GM18526 (cell line): ENCODE results near the gene SLC7A4.

Experiments
- POLR2A ChIP-seq: IDR thresholded peaks from 3 replicates; pipeline ENCODE4 v1.6.1; 2011; ENCODE audit not compliant: insufficient read length; ENCODE audit errors: extremely low read depth

SLC7A4 gene

DNA sequence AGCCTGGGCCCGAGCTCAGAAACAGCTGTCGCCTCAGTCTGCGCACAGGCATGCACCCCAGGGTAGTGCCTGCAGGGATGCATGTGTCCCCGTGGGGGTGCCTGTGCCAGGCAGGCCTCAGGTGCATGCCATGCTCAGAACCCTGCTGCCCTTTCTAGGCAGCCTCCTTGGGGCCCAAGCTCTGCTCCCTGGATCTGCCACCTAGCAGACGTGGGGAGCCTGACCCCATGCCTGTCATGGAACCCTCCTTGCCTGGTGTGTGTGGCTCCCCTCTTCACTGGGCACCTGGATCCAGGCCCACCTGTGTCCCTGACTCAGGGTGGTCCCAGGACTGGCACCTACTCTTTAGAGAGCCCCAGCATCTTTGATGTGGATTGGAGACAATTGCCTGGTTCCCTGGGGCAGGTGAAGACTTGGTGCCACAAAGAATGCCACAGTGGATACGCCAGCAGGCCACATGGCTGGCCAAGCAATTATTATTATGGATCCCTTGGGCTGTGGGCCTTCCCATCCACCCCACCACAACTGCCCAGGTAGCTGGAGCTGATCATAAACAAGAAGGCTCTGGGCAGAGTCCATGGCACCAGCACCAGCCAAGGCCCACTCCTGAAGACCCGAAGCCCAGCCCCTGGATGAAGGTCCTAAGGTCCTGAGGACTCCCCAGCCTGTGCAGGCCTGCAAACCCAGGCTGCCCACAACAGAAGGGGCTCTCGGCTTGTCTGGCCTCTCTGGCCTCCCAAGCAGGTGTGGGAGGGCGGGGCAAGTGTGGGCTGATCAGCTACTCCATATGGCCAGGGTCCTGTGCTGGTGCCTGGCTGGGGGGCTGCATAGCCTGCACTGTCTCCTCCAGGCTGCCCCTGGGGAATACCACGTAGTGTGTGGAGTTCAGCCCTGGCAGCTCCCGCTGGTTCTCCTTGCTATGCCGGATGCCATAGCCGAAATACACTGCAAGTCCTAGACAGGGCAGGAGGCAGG lies 3.8 kb downstream of the SLC7A4 start:
- TF ChIP-seq POLR2A = no peak

DNA sequence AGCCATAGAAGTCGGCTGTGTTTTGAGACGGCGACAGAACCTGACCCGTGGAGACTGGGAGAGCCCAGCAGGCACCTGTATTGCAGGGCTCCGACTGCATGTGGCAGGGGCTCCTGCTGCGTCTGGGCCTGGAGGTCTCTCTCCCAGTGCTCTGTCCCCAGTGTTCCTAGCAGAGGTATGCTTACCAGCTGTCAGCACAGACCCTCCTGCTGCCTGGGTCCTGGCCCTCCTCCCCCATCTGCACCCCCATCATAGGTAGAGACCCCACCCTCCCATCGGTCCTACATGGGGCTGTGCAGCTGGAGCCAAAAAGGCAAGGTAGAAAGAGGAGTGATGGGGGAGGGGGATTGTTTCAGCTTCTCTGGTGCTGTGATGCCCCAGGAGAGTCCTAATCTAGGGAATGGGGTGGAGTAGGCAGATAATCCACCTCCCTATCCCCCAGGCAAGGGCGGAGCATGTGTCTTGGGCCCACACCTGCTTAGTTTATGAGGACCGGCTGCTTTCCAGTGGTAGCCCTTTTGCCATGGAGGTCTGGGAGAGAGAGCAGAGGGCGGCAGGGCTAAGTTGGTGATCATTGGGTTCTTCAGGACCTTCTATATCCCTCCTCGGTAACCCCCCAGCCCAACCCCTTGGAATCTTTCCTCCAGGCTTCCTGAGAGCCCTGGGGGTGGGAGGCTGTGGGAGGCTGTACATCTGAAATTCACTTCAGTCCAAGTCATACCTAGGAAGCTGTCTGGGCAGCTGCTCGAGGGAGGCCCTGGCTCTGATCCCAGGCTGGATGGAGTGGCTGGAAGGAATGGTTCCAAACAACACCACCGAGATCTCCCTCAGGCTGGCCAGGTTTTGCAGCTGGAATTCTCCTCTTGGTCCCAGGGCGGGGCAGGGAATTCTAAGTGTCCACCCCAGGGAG lies 5.3 kb downstream of the SLC7A4 start:
- TF ChIP-seq POLR2A = no peak

DNA sequence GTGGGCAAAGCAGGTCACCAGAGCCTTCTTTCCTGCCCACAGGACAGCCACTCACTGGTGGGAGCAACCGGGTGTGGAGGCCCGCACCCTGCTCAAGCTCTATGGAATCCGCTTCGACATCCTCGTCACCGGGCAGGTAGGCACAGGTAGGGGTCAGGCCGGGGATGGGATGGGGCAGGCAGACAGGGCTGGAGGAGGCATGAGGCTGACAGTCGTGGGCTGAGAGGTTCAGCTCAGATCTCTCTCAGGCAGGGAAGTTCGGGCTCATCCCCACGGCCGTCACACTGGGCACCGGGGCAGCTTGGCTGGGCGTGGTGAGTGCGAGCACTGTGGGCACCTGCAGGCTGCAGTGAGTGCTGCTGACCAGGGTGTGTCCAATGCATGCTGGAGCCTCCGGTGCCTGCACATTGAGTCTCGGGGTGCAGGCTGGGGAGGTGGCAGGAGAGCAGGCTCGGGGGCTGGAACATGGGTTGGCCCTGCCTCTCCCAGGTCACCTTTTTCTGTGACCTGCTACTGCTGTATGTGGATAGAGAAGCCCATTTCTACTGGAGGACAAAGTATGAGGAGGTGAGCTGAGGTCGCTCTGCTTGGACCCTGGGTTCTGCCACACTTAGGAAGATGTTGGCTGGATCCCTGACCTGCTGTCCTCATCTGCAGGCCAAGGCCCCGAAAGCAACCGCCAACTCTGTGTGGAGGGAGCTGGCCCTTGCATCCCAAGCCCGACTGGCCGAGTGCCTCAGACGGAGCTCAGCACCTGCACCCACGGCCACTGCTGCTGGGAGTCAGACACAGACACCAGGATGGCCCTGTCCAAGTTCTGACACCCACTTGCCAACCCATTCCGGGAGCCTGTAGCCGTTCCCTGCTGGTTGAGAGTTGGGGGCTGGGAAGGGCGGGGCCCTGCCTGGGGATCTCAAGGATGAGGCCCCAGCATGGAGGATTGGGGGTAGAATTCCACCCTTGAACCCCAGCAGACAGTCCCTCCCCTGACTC lies 6.3 kb downstream of the SLC7A4 start:
- no peak for TF ChIP-seq POLR2A

DNA sequence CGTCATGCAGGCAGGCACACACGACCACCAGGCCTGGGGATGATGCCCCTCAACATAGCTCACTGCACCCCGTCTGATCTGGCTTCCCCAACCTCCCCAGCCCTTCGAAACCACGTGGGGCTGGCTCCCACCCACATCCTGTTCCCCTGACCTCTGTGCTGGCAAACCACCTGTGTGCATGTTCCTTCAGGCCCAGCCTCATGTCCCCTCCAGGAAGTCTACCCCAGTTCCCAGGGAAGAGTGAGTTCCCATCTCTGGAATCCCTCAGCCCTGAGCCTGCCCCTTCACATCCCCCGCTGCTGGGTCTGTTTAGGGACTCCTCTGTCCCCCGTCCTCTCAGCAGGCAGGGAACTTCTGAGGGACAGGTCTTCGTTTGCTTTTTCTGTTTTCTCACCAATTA lies 7.1 kb downstream of the SLC7A4 start:
- no peak for TF ChIP-seq POLR2A

DNA sequence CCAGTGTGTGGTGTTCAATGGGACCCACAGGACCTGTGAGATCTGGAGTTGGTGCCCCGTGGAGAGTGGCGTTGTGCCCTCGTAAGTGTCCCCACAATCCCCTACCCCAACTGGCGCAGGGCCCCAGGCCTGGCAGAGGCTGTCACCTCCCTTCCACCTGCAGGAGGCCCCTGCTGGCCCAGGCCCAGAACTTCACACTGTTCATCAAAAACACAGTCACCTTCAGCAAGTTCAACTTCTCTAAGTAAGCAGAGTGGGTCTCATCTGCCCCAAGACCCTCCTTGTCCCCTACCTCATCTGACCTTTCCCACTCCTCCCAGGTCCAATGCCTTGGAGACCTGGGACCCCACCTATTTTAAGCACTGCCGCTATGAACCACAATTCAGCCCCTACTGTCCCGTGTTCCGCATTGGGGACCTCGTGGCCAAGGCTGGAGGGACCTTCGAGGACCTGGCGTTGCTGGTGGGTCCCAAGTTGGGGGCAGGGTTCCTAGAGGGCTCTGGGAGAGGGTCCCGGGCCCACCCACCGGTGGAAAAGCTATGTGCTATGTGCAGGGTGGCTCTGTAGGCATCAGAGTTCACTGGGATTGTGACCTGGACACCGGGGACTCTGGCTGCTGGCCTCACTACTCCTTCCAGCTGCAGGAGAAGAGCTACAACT lies 9.3 kb downstream of the SLC7A4 start:
- TF ChIP-seq POLR2A = no peak

DNA sequence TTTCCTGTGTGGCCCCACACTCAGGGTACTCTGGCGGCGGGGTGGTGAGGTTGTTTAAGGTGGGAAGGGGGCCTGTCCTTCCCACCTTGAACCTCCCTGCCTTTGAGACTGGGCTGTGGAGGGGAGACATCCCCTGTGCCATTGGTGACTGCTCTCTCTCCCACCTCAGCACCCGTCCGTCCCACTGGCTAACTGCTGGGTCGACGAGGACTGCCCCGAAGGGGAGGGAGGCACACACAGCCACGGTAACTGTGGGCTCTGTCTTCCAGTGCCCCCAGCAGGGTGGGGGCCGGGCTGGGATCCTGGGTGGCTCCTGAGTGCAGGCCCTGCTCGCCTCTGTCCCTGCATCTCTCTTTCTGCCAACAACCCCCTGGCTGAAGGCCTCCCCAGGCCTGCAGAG lies 9.9 kb downstream of the SLC7A4 start:
- TF ChIP-seq POLR2A = no peak

DNA sequence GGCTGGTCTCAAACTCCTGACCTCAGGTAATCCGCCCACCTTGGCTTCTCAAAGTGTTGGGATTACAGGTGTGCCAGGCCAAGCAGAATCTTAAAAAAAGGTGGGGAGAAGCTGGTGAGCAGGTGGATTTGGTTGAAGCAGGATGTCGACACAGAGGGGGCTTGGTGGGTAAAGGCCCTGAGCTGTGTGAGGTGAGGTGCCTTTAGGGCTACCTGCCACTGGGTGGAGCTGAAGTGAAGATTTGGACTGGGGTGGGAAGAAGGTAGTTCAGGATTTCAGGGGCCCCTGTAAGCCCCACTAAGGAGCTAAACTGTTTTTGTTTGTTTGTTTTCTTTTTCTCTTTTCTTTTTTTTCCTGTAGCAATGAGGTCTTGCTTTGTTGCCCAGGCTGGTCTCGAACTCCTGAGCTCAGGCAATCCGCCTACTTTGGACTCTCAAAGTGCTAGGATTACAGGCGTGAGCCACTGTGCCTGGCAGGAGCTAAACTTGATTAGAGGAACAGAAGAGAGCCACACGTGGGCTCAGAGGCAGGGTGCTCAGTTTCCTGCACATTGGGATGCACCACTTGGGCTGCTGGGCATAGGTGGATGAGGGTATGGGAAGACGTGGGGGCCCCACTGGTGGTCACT lies 11.4 kb downstream of the SLC7A4 start:
- no peak for TF ChIP-seq POLR2A

DNA sequence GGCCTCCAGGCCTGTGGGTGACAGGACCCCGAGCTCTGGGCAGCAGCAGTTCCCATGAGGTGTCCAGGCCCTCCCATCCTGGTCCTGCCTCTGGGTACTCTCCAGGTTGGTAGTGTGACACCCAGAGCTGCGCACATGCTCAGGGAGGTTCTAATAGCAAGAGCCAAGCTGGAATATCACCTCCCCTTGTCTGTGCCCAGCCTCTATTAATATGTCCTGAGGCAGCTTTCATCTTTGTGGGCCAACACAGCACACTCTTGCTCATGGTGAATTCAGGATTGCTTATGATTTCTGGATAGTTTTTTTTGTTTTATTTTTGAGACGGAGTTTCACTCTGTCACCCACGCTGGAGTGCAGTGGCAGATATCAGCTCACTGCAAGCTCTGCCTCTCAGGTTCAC lies 14.0 kb downstream of the SLC7A4 start:
- no peak for TF ChIP-seq POLR2A

DNA sequence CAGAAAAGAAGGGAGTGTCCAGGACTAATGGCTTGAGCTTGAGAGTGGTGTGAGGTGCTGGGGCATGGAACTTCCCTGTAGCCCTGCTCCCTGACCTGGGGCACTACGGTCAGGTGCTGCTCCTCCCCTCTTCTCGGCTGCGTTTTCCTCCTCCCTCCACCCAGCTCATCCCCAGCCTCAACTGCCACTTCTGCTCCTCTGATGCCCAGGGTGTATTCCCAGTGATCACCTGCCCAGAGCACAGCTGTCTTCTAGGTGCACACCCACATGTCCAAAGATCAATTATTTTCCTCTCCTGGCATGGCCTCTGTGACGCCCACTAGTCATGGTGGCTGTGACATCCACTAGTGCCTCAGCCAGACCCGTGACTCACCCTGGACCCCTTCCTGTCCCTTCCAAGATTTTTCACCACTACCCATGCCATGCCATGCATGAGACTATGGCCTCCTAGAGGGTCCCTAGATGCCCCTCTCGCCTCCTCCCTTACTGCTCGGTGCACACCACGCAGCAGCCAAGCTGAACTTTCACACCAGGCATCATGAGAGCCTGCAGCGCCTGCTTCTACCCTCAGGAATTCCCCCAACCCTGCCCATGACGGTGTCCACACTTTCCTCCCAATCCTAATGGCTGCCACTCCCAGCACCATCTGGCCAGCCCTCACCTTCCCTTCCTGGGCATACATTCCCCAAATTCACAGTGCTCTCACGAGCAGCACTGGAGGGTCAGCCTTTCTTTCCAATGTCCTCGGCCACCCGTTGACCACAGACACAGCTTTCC lies 15.5 kb downstream of the SLC7A4 start:
- TF ChIP-seq POLR2A = no peak

DNA sequence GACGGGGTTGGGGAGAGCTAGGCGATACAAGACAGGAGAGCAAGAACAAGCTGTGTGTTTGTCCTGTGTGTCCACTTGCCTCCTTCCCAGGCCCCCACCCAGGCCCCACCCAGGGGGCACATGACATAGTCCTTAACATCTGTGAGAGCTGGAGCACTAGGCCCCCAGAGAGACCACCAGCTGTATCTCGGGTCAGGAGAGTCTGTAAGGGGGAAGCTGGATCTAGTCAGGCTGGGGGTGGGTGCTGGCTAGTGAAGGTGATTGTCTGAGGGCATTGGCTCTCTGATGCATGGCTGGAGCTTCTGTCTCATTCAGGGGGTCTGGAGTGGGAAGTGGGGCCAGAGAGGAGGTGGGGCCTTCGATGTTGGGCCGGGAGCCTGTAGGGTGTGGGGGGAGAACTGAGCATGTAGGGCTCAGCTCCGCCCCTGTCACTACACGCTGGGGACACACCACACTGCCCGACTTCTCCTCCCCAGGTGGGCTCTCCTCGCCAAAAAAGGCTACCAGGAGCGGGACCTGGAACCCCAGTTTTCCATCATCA lies 16.8 kb downstream of the SLC7A4 start:
- no peak for TF ChIP-seq POLR2A

DNA sequence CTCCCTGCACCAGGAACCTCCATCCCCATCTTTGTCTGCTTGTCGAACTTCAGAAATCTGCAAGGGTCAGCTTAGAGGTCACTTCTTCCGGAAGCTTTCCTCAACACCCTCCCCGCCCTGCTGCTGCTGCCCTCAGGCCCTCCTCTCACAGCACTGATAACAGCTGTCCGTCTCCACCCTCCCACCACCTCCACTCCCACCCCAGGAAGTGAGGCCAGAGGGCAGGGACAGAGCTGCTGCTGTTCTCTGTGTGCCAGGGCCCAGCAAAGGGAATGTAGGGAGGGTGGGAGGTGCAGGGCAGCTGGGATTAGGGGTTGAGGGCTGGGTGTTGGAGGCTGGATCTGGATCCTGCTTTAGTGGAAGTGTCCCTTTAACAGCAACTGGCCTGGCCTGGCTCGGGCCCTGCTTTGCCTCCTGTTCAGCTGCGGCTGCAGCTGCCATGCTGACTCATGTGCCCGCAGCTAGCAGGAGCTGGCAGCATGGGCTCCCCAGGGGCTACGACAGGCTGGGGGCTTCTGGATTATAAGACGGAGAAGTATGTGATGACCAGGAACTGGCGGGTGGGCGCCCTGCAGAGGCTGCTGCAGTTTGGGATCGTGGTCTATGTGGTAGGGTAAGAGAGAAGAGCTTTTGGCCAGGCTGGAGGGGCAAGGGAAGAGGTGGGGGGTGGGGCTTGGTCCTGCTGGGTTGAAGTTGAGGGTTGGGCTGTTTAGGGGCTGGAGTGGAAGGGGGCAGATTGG lies 17.5 kb downstream of the SLC7A4 start, which contains the start of gene P2RX6:
TSS of gene P2RX6 (plus strand) at position 440 of the 740 bp plus-strand sequence. CDS start at position 450, 10 bp downstream.
- TF ChIP-seq POLR2A = no peak

DNA sequence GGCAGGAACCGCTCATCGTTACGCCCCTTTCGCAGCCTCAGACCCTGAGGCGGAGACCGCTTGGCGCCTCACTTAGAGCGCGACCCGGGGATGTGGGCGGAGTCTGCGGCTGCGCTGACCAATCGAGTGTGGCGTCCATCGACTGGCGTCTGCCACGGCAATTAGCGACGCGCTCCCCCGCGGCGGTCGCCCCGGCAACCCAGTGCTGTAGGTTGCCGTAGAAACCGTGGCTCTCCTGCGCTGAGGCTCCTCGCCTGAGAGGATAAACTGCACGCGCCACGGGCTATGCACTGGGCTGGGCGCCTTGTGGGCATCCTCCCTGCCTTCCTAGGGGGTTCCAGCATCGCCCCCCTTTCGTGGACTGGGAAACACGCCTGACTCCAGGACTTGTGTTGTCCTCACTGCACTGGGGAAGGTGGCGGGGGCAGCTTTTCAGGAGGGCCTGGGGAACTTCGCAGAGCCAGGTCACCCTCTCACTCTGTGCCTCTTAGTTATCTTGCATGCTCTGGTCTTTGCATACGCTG lies 18.1 kb downstream of the SLC7A4 start:
- no peak for TF ChIP-seq POLR2A

DNA sequence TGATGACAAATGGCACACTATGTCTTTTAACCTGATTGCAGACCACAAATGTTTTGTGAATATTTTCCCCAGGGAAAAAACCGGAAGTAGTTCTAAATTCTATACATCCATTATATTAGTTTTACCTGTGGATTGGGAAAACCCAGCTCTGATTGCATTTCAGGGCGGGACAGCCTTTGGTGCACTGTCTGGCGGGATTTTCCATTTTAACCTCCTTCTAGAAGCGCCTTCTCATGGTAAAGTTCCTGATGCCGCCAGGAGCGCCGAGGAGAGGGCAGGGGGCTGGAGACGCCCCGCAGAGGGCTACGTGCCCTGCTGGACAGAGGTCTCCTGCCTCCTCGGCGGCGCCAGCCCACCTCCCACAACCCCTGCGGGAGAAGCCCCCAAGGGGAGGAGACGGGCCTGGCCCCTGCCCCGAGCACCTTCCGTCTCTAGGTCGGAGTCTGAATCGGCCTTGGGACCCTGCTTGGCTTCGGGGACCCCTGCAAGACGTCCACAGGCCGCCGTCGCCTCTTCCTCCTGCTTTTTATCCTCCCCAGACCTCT lies 18.6 kb downstream of the SLC7A4 start:
- TF ChIP-seq POLR2A = no peak
